A549 treated with AZD9567 at 1 μM for 4 hours (cell line): ENCODE results near the gene GNG2. TPM values are rescaled to one million over a fixed set of nuclear protein-coding genes. Genes with fewer than 3 reads are reported as not detected.

Source experiments
- total RNA-seq: library from RNA; stranded (reverse); fragments of 200-300 nt; extraction: Qiagen RNA extraction; gene quantifications from 5 replicates; pipeline ENCODE4 v1.2.3, GENCODE V29; 2022; ENCODE audit not compliant: insufficient read depth

Gene GNG2
- total RNA-seq, result 2.0 to 7.2 TPM (median 2.8 TPM) in 5 replicates

DNA sequence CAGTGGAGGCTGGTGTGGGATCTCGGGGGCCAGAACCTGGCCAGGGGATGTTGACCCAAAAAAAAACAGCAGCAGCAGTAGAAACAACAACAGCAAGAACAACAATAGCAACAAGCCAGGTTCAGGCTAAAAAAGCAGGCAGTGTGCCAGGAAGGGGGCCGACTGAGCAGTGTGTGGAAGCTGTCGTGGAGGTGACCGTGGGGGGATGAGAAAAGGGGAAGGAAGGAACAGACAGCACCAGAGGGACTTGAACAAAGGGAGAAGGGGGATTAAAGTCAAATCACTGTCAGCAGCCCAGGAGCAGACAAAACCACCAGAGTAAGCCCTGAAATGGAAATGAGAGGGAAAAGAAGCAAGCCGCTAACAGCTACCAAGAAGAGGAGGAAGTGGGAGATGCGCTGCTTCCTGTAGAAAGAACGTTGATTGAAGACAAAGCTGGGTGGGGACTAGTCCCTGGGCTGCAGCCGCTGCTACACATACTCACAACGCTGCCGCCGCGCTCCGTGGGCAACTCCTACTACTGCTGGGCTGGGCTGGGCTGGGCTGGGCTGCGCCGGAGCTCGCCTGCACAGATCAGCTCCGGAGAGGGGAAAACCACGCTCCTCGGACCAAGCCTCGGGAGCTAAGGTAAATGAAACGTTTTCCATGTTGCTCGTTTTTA lies at the start of gene GNG2:
Gene GNG2, plus strand, starts transcription at position 449 of the 661 bp plus-strand sequence. CDS start 90,067 bp downstream, outside the sequence.

DNA sequence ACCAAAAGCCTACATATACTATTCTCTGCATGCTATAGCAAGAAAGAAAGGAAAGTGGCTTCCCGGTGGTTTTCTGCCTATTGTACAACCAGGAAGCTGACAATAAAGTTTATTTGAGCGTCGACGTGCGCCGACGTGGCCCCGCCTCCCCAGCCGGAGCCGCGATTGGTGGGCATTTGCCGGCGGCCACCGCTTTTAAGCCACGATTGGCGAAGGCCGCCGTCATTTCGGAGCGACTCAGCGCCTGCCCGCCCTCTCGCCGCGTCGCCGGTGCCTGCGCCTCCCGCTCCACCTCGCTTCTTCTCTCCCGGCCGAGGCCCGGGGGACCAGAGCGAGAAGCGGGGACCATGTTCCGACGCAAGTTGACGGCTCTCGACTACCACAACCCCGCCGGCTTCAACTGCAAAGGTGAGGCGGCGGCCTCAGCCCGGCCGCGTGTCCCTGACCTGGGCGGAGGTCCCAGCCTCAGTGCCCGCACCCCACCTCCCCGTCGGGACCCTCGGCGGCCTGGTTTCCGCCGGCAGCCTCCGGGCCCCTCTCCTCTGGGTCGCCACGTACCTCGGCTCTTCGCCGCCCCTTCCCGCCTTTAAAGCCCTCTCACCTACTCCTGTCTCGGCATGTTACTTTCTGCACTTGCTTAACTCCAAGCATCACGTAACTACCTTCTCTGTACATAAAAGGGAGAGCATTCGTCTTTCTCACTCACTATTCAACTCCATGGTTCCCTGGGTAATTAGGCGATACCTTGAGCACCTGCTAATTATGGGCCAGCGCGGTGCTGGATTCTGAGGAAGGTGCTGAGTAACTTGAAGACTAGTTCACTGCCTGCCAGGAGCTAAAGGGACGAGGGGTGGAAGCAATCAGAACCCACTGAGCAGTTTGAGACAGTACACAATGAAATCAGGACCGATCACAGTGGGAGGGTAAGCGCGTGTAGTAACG lies 129.2 kb downstream of the GNG2 start, which contains the start of gene RTRAF:
Gene RTRAF, plus strand, starts transcription at position 254 of the 942 bp plus-strand sequence. Its CDS starts 94 bp downstream, at position 348.

Other genes with a start within 250 kb of the GNG2 start
- gene FRMD6, start 208.7 kb upstream of the GNG2 start, total RNA-seq, result 26.3 to 41.9 TPM (median 31.9 TPM) in 5 replicates
- 246 to 298 TPM (median 254 TPM) in 5 replicates for gene RTRAF, start 128.9 kb downstream of the GNG2 start, total RNA-seq
- gene NID2, start 208.4 kb downstream of the GNG2 start, total RNA-seq, result 21.3 to 42.7 TPM (median 24.1 TPM) in 5 replicates